ENCODE data around the gene HIF1AN. TPM values are rescaled to one million over a fixed set of nuclear protein-coding genes. Genes with fewer than 3 reads are reported as not detected.

HIF1AN gene
- total RNA-seq, 1 donor from 2014 or later, result 59.9 TPM

DNA sequence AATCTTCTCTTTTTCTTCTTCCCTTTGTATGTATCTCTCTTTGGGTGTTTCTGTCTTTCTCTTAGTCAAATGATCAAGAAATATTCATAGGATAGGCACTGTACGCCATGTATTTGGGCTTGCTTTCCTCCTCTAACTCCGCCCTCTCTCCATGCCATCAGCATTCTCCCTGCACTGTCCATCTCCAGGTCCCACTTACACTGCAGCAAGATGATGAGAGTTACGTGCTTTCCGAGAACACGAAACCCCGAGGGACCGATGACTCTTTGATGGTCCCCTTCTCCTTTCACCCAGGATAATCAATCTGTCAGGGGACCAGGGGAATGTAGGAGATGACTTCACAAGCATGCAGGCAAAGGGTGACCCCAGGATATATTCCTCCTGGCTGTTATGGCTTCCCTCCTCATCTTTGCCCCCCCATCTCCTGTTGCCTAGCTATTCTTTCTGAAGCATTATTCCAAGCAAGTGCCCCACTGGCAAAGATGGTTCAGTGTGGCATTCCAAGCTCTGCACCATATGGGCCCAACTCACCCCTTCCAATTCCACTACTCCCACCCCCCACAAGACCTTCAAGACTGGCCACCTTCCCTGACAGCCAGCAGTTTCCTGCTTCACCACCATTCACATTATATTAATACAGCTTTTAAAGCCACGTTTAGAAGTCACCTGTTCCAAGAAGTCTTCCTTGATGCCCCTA lies 40.0 kb downstream of the HIF1AN start:
- ATAC-seq (ENCODE audit: low read depth) (no peak), DNase-seq (no peak)
- H3K27me3 Mint-ChIP-seq, result peaks cover 36% of the 10 kb centered on the region
- H3K9me3 Mint-ChIP-seq, result no peaks in the 10 kb centered on the region
- H3K4me1 Mint-ChIP-seq, result no peaks in the 10 kb centered on the region
- no peak overlapping the region for H3K4me3 Mint-ChIP-seq
- ChIA-PET POLR2A (no interaction called here), CTCF (no interaction called here)
- TF ChIP-seq, protein P1, sequence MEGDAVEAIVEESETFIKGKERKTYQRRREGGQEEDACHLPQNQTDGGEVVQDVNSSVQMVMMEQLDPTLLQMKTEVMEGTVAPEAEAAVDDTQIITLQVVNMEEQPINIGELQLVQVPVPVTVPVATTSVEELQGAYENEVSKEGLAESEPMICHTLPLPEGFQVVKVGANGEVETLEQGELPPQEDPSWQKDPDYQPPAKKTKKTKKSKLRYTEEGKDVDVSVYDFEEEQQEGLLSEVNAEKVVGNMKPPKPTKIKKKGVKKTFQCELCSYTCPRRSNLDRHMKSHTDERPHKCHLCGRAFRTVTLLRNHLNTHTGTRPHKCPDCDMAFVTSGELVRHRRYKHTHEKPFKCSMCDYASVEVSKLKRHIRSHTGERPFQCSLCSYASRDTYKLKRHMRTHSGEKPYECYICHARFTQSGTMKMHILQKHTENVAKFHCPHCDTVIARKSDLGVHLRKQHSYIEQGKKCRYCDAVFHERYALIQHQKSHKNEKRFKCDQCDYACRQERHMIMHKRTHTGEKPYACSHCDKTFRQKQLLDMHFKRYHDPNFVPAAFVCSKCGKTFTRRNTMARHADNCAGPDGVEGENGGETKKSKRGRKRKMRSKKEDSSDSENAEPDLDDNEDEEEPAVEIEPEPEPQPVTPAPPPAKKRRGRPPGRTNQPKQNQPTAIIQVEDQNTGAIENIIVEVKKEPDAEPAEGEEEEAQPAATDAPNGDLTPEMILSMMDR (IDR thresholded peaks at IDR 0.05), result no peak
- no peaks in the 10 kb centered on the region for H3K36me3 Mint-ChIP-seq (ENCODE audit: low read depth)
- intact Hi-C loops (cut with micrococcal nuclease), result no loop called here
- H3K27ac Mint-ChIP-seq, result no peak overlapping the region

DNA sequence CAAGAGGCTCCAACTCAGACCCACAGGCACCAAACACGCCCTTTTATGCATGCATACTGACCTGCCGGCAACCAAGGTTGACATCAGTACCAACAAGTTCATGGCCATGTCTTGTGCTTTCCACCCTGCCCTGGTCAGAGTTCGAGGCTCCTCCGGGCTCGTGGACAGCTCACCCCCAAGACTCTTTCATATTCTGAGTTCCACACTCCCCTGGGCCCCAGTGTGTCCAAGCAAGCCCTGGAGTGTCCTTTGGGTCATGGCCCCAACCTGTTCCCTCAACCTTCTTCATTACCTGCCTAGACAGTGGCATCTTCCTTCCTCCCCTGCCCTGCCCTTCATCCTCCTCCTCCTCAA lies 40.5 kb downstream of the HIF1AN start:
- no peak for ATAC-seq (ENCODE audit: low read depth)
- Mint-ChIP-seq H3K9me3 (no peaks in the 10 kb centered on the region), H3K27ac (no peak overlapping the region), H3K4me3 (no peak overlapping the region), H3K4me1 (no peaks in the 10 kb centered on the region), H3K36me3 (ENCODE audit: low read depth) (no peaks in the 10 kb centered on the region), H3K27me3 (peaks cover 36% of the 10 kb centered on the region)
- intact Hi-C loops (cut with micrococcal nuclease), result no loop called here
- TF ChIP-seq, protein P1 (IDR thresholded peaks at IDR 0.05), result no peak
- no peak for DNase-seq
- POLR2A ChIA-PET, result no interaction called here
- CTCF ChIA-PET, result no interaction called here

DNA sequence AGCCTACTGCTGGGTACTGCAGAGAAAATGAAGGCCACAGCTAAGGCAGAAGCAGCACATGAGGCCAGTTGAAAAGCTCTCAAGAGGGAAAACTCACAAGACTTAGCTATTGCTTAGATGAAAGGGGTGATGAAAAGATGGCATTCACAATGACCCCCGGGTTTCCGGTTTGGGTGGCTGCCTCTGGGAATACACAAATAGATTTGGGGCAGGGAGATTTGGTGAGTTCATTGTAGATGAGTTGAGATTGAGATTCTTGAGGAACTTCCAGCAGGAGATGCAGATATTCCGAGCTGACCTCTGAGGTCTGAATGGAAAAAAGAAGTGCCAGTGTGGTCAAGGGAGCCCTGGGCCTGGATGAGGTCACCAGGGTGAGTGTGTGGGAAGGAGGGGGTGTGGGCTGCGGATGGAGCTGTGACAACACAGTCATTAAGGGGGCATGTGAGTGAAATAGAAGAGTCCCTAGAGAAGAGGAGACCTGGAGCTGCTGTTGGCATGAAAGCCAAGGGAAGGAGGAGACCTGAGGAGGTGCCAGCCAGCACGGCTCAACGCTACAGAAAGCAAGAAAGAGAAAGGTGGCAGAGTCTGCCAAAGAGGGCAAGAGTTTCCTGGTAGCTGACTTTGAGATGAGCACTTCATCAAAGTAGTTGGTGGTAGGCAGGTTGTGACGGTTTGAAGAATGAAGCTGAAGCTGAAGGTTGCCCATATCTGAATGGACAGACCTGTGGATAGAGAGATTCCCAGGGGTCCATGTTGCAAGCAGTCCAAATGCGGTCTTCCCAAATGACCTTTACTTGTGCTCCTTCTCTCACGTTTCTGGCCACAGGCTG lies 43.7 kb downstream of the HIF1AN start:
- ChIA-PET POLR2A (no interaction called here), CTCF (no interaction called here)
- ATAC-seq (ENCODE audit: low read depth) (no peak), DNase-seq (no peak)
- TF ChIP-seq, protein P1 (IDR thresholded peaks at IDR 0.05), result no peak
- intact Hi-C loops (cut with micrococcal nuclease), result no loop called here
- H3K36me3 Mint-ChIP-seq (ENCODE audit: low read depth), result no peaks in the 10 kb centered on the region
- H3K27ac Mint-ChIP-seq, result no peak overlapping the region
- H3K27me3 Mint-ChIP-seq, result peaks cover 31% of the 10 kb centered on the region
- no peaks in the 10 kb centered on the region for H3K4me1 Mint-ChIP-seq
- H3K9me3 Mint-ChIP-seq, result no peaks in the 10 kb centered on the region
- H3K4me3 Mint-ChIP-seq, result no peak overlapping the region

DNA sequence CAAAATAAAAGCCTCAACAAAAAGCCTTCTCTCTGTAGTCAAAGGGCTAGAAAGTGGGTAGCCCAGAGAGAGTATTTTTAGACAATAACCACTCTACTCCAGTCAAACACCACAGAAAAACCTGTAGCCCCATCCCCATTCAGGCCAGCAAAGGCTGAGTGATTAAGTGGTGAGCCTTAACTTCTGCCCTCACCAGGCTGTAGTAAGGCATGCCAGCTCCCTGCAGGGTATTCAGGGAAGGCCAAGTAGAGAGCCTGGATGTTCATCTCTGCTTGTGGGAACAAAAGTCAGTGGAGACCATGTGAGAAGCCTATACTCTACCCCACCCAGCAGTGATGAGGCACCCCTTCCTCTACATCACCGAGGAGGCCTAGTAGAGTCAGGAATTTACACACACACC lies 51.2 kb downstream of the HIF1AN start:
- H3K36me3 Mint-ChIP-seq (ENCODE audit: low read depth), result no peaks in the 10 kb centered on the region
- H3K27me3 Mint-ChIP-seq, result peaks cover 56% of the 10 kb centered on the region
- ATAC-seq (ENCODE audit: low read depth) (no peak), DNase-seq (no peak)
- CTCF ChIA-PET, result no interaction called here
- intact Hi-C loops (cut with micrococcal nuclease), result no loop called here
- POLR2A ChIA-PET, result no interaction called here
- no peaks in the 10 kb centered on the region for H3K4me1 Mint-ChIP-seq
- no peak overlapping the region for H3K4me3 Mint-ChIP-seq
- TF ChIP-seq, protein P1 (IDR thresholded peaks at IDR 0.05), result no peak
- H3K9me3 Mint-ChIP-seq, result peaks cover 15% of the 10 kb centered on the region
- H3K27ac Mint-ChIP-seq, result no peak overlapping the region

DNA sequence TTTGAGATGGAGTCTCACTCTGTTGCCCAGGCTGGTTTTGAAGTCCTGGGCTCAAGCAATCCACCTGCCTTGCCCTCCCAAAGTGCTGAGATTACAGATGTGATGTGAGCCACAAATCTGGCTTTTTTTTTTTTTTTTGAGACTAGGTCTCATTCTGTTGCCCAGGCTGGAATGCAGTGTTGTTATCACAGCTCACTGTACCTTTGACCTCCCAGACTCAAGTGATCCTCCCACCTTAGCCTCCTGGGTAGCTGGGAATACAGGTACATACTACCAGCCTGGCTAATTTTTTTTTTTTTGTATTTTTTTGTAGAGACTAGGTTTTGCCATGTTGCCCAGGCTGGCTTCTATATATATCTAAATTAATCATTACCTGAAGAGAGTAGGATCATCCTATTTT lies 62.4 kb downstream of the HIF1AN start:
- ATAC-seq (ENCODE audit: low read depth) (no peak), DNase-seq (no peak)
- Mint-ChIP-seq H3K4me1 (no peaks in the 10 kb centered on the region), H3K9me3 (no peaks in the 10 kb centered on the region), H3K36me3 (ENCODE audit: low read depth) (no peaks in the 10 kb centered on the region), H3K27me3 (peaks cover 33% of the 10 kb centered on the region), H3K4me3 (no peak overlapping the region), H3K27ac (no peak overlapping the region)
- intact Hi-C loops (cut with micrococcal nuclease), result no loop called here
- CTCF ChIA-PET, result no interaction called here
- POLR2A ChIA-PET, result no interaction called here
- TF ChIP-seq, protein P1 (IDR thresholded peaks at IDR 0.05), result no peak

Measured in activated B cell treated with CpG ODN at 0.5 μM for 24 hours (primary cell).